NCI-H1092 treated with DMSO at 0.1 percent for 48 hours (cell line): ENCODE measurements around the gene ST6GALNAC1.

Source experiments
- DNase-seq: peaks from one replicate; lab custom pipeline; 2025; lab: John Stamatoyannopoulos, UW

The ST6GALNAC1 gene

DNA sequence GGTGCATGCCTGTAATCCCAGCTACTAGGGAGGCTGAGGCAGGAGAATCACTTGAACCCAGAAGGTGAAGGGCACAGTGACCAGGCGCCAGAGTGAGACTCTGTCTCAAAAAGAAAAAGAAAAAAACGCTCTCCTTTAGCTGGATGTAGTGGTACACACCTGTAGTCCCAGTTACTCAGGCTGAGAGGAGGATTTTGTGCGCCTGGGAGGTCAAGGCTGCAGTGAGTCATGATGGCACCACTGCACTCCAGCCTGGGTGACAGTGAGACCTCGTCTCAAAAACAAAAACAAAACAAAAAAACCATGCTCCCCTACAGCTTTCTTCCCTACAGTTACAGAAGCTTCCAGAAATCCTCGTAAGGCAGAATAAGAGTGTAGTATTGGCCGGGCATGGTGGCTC, 33.1 kb upstream of the ST6GALNAC1 start:
- DNase-seq: no peak

DNA sequence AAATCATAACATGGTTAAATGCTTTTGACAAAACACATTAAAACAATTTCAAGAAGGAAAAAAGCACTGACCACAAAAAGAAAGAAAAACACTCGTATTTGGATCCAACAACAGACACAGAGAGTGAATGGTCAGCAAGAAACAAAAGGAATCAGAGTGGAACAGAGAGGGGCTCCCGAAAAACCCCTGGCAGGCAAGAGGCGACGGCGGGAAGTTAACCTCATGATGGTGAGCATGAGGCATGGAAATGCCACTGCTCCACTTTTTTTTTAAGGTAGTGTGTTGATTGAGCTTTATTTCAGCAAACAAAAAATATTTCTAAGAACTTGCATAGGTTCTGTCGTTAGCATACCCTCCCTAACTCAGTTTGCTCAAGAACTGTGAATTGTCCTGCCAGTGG, 32.1 kb upstream of the ST6GALNAC1 start:
- no peak for DNase-seq

- no peak for DNase-seq
Observed at GRCh38 chr17:76674600-76674999, 31.0 kb upstream of the ST6GALNAC1 start.

DNA sequence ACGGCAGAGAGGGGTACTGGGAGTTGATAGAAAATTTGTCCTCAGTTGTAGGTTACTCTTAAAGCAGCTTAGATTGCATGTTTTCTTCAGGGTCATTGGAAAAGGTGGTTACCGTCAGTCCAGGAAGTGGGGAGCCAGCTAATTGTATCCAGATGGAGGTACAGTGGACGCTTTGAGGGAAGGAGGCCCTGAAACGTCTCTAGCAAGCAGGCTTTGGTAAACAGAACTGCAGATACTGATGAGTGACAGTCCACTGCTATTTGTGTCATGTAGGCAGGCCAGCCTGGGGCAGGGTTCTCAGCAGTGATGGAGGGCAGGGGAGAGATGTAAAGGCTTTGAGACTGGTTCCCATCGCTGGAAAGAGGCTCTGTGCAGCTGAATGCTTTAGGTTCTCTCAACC, 30.2 kb upstream of the ST6GALNAC1 start:
- no peak for DNase-seq

DNA sequence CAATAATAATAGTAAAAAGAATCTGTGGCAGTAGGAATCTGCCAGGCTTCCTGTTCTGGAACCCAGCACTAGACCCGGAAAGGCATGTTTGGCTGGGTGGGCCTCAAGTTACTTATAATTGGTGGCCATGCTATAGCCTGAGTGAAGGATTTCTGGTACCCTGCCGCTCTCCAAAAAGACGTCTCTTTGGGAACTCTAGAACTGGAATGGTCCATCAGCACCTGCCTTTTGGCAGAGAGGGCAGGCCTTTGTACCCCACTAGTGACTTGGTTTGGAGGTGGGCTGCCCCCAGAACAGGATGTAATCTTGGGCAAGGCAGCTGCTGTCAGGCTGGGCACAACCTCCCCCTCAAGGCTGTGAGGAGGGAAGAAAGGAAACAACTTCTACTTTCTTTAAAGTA, 29.3 kb upstream of the ST6GALNAC1 start:
- no peak for DNase-seq

DNA sequence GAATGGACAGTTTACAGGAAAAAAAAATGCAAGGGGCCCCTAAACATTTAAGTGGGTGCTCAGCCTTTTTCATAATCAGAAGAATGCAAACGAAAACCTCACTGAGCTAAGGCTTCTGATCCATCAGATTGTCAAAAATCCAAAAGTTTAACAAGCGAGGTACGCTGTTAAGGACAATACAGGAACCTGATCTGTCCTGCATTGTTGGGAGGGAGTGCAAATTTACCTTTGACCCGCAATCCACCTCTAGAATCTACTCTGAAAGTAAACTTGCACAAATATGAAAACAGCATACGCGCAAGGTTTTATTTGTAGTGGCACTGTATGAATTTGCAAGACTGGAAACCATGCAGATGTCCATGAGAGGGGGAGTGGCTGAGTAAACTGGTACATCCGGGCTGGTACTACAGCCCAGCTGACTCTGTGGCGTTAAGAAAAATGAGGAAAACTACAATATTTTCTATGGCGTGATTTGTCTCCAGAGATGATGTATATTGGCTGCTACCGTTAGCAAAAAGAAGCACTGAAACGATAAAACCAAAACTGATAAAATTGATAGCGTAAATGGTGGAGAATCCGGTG, 28.8 kb upstream of the ST6GALNAC1 start:
- peak; percentile 44 for DNase-seq

GRCh38 chr17:76671912-76672262, 28.3 kb upstream of the ST6GALNAC1 start:
- no peak for DNase-seq

- peak; percentile 99 for DNase-seq
Observed at GRCh38 chr17:76671123-76671911, 27.8 kb upstream of the ST6GALNAC1 start.

DNA sequence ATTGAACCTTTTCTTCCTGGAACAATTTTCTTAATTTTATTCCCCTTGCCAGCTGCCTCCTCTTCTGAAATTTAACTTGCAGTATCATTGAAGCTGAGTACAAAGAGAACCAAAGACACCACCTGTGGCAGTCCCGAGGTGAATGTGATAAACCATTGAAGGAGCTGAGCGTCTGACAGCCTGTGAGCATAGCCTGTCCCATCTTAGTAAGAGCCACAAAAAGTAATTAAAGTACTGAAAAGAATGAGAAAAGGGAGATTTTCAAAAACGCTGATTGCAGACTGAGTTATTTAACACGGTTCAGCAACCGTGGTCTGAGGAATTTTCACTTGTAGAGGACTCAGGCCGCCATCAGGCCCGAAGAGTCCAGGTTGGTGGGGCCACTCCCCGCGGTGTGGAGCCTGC, 27.2 kb upstream of the ST6GALNAC1 start:
- DNase-seq: no peak

DNA sequence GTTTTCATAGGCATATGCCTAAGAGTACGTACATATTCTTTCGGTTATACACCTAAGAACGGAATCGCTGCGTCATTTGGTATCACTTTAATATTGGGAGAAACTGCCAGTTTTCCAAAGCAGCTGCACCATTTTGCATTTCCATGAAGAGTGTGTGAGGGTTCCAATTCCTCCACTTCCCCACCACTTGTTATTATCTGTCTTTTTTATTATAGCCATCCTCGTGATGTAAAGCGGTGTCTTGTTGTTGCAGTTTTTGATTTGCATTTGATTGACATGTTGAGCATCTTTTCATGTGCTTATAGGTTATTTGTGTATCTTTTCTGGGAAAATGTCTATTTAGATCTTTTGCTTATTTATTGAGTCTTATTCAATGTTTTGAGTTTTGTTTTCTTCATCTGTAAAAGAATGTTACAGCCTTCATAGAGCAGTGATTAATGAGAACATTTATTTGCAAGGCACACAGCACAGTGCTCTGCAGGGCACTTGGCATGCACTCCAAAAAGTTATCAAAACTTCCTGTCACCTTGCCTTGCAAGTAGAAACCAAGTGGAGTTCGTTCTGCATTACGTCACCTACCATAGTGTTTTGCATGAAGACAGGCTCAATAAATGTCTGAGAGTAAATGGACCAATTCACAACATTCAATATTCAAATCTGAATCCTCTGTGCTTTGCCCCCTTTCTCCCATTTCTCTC, 26.6 kb upstream of the ST6GALNAC1 start:
- DNase-seq: no peak

GRCh38 chr17:76667786-76668453, 24.4 kb upstream of the ST6GALNAC1 start:
- DNase-seq: no peak

GRCh38 chr17:76667491-76667755, 23.9 kb upstream of the ST6GALNAC1 start:
- no peak for DNase-seq

- no peak for DNase-seq
Observed at GRCh38 chr17:76660656-76661042, 17.1 kb upstream of the ST6GALNAC1 start.

DNA sequence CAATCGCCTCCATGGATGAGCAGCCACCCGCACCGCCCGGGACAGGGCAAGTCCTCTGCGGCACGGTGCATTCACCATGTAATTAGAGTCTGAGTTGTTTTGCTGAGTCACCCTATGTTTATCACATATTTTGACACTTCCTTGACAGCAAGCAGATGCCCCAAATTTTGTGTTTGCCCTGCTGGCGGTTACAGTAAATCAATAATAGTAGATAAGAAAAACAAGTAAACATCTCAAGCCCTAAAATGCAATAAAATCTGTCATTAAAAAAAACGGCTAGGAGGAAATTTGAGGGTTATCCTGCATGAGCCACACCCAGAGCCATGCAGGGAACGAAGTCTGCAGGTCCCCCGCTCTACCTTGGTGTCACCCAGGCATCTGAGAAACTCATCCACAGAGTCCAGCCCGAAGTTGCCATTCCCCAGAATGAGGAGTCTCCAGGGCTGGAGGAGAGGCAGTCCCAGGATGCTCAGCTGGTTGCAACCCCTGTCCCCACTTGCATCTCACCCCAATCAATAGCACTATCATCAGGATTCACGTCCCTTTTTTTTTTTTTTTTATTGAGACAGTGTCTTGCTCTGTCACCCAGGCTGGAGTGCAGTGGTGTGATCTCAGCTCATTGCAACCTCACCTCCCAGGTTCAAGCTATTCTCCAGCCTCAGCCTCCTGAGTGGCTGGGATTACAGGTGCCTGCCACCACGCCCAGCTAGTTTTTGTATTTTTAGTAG, 16.5 kb upstream of the ST6GALNAC1 start:
- DNase-seq: no peak

- DNase-seq: no peak
Observed at GRCh38 chr17:76658242-76658662, 14.7 kb upstream of the ST6GALNAC1 start.

- DNase-seq: no peak
Observed at GRCh38 chr17:76657505-76658241, 14.1 kb upstream of the ST6GALNAC1 start.

- DNase-seq: no peak
Observed at GRCh38 chr17:76654408-76654807, 10.9 kb upstream of the ST6GALNAC1 start.

GRCh38 chr17:76650504-76650903, 6.9 kb upstream of the ST6GALNAC1 start:
- DNase-seq: no peak

GRCh38 chr17:76646712-76647111, 3.2 kb upstream of the ST6GALNAC1 start:
- DNase-seq: no peak

DNA sequence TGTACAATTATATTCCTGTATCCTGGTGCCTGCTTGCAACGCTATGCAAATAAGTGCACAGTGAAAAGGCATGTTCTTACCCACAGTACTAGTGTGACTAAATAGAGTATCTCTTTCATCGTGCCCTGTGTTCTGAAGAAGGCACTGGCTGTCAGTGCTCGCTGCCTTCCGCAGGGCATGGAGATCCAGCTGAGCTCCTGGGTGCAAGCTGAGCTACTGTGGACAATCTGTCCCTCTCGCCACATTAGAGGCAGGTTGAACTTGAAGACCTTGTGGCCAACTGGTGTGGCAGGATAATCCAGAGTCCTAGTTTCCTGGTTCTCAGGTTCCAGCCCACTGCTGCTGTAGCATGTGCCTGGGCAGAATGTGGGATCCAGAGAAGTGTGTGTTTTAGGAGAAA, 1.9 kb upstream of the ST6GALNAC1 start:
- DNase-seq: no peak

DNA sequence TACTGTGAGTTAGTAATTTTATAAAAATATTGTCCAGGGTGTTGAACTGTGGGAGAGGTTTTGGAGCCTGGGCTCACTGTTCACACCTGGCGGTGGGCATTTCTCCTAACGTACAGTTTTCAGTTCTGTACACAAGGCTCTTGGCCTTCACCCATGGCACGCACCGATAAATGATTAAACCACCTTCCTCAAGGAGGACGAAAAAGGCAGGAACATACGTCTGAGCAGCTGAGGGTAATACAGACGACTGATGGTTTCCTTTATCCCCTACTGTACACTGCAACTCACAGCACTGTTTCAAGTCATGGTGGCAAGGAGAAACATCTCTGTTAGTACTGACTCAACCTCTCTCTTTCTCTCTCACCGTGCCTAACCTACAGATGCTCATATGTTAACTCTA, 1.4 kb upstream of the ST6GALNAC1 start:
- no peak for DNase-seq

DNA sequence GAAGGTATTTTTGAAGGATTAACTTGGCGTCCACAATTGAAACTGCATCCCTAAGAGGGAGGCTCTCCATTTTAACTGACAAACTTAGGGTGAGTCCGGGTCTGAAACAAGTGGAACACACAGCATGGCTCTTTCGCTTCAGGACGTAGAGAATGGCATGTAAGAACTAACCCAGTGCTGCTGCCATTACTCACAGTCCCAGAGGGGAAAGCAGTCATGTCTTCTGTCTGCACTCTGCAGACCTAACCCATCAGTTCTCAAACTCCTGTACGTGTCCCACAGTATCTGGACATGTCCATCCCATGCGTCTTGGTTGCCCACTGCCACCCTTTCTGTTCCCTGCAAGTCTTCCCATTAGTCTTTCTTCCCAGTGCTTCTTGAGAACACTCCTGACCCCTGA, 563 bp downstream of the ST6GALNAC1 start:
- no peak for DNase-seq
